ENCODE data around the gene ADAMTS15.
A peak's percentile ranks its signal among the peaks of the same experiment; 100 is the strongest.

Gene ADAMTS15

DNA sequence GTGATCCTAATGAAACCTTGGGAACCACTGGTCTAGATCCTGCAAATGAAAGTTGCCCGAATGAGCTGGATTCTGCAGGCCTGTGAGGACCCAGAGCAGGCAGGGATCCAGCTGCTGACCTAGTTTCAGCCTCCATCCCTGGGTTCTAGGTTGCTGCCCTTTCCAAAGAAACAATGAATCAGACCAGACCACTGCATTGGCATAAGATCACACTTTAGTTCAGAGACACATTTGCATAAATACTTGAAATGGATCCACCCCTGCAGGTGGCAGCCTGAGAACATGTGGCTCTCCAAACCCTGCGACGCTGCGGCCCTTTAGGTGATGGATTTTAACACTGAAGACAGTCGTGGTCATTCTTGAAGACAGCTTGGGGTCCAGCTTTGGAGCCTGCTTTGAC lies 43.7 kb upstream of the ADAMTS15 start:
- no peak for DNase-seq (ENCODE audit: extremely low read depth, low read depth)
- H3K4me3 ChIP-seq (replicated peaks; ENCODE audit: low read depth, low read length), result no peak overlapping the region
- TF ChIP-seq, protein P1, sequence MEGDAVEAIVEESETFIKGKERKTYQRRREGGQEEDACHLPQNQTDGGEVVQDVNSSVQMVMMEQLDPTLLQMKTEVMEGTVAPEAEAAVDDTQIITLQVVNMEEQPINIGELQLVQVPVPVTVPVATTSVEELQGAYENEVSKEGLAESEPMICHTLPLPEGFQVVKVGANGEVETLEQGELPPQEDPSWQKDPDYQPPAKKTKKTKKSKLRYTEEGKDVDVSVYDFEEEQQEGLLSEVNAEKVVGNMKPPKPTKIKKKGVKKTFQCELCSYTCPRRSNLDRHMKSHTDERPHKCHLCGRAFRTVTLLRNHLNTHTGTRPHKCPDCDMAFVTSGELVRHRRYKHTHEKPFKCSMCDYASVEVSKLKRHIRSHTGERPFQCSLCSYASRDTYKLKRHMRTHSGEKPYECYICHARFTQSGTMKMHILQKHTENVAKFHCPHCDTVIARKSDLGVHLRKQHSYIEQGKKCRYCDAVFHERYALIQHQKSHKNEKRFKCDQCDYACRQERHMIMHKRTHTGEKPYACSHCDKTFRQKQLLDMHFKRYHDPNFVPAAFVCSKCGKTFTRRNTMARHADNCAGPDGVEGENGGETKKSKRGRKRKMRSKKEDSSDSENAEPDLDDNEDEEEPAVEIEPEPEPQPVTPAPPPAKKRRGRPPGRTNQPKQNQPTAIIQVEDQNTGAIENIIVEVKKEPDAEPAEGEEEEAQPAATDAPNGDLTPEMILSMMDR (IDR thresholded peaks at IDR 0.05; ENCODE audit: low read depth, low read length, missing control alignments), result no peak

DNA sequence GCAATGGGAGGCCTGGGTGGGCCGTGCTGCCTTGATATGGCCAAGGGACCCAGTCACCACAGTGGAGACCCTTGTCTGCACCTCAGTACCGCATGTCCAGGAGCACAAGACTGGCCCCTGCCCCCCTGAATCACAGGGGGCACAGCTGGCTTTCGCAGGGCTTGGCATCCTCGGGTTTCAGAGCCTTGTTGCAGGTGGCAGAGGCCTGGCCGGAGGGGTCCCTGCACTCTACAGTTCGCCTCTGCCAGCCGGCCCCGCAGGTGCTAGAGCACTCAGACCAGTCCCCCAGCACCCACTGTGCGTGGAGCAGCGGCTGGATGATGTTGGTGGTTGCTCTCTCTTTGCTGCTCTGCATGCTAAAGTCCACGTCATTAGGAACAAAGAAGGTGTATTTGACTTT lies 43.0 kb upstream of the ADAMTS15 start:
- H3K4me3 ChIP-seq (replicated peaks; ENCODE audit: low read depth, low read length), result no peak overlapping the region
- no peak for DNase-seq (ENCODE audit: extremely low read depth, low read depth)
- TF ChIP-seq, protein P1 (IDR thresholded peaks at IDR 0.05; ENCODE audit: low read depth, low read length, missing control alignments), result no peak

DNA sequence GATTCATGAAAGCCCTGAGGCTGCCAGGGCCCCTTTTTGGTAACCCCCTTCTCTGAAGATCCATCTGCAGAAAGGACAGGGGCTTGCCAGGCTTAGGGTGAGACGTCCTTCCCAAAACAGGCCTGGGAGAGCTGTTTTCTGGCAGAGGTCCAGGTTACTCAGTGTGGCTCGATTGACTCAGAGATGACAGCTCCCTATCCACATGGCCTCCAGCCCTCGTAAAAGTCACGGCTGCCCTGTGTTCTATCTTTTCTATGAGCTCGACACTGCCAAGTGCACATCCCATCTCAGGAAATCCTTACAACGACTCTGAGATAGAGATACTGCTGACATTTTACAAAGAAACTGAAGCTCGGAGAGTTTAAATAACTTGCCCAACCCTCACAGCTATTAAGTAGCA lies 40.5 kb upstream of the ADAMTS15 start:
- DNase-seq (ENCODE audit: extremely low read depth, low read depth), result peak; percentile 72
- TF ChIP-seq, protein P1 (IDR thresholded peaks at IDR 0.05; ENCODE audit: low read depth, low read length, missing control alignments), result no peak
- H3K4me3 ChIP-seq (replicated peaks; ENCODE audit: low read depth, low read length), result no peak overlapping the region

DNA sequence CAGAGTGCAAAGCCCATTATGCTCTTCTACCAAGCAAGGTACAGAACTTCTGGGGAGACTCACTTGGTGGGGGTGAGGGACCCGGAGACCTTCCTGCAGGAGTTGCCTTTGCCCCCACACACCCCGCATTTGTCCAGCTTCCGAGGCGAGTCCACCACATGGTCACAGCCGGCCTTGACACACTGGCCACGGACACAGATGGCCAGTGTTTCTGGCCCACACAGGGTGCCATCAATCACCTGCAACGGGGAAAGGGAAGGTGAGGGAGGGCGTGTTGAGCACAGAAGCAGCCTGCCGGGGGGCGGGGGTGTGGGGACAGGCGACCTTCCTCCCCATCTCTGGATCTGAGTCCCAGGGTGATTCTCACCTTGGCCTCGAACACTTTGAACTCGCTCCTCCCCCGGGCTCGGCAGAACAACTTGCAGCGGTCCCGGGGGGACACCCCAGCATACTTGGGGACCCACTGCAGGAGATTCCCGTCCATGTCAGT lies 40.0 kb upstream of the ADAMTS15 start:
- TF ChIP-seq, protein P1 (IDR thresholded peaks at IDR 0.05; ENCODE audit: low read depth, low read length, missing control alignments), result no peak
- no peak for DNase-seq (ENCODE audit: extremely low read depth, low read depth)
- H3K4me3 ChIP-seq (replicated peaks; ENCODE audit: low read depth, low read length), result no peak overlapping the region

DNA sequence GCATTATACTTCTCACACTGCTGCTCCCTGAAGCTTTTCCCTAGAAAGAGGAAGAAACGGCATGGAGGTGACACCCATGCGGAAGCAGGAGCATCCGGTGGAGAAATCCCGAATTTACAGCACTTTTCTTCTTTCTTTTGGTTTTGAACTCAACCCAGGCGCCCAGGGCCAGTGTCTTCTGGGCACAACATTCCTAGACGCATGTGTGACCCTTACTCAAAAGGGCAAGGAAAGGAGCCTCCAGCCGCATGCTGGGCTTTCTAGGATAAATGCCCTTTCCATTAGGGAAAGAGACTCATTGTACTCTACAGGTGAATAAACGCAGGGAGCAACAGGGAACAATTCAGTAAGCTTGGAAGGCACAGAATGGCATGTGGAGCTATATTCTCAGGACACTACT lies 39.5 kb upstream of the ADAMTS15 start:
- TF ChIP-seq, protein P1 (IDR thresholded peaks at IDR 0.05; ENCODE audit: low read depth, low read length, missing control alignments), result no peak
- no peak for DNase-seq (ENCODE audit: extremely low read depth, low read depth)
- no peak overlapping the region for H3K4me3 ChIP-seq (replicated peaks; ENCODE audit: low read depth, low read length)

DNA sequence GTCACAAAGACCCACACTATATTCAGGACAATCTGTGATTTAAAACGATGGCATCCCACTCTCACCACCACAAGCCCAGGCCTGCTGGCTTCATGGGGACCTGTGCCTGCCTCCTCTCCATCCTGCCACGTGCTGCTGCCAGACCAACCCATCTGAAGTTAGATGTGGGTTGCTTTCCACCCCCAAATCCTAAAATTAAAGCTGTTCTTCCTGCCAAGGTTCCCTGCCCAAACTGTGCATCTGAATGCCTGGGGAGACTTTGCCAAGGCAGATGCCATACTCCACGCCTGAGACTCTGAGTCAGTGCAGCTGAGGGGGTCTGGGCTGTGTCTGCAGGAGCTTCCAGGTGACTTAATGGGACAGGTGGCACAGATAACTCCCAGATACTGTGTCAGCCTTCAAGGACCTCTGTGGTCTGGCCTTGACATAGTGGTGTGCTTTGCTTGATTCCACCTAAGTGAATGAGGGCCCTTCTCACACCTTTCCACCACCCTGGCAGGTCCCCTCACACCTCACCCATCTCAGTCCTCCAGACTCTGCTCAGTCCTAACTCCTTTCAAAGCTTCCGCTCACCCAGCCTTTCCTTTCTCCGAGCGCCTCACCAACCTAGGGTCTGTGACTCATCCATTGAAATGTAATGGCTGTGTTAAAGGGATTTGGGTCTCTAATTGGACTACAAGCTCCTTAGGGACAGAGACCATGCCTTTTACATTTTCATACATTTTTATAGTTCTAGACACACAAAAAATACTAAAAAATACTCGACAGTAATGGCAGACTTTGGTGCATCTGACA lies 38.7 kb upstream of the ADAMTS15 start:
- TF ChIP-seq, protein P1 (IDR thresholded peaks at IDR 0.05; ENCODE audit: low read depth, low read length, missing control alignments), result no peak
- H3K4me3 ChIP-seq (replicated peaks; ENCODE audit: low read depth, low read length), result no peak overlapping the region
- no peak for DNase-seq (ENCODE audit: extremely low read depth, low read depth)
